ENCODE results near the gene TMOD3.

Gene TMOD3

DNA sequence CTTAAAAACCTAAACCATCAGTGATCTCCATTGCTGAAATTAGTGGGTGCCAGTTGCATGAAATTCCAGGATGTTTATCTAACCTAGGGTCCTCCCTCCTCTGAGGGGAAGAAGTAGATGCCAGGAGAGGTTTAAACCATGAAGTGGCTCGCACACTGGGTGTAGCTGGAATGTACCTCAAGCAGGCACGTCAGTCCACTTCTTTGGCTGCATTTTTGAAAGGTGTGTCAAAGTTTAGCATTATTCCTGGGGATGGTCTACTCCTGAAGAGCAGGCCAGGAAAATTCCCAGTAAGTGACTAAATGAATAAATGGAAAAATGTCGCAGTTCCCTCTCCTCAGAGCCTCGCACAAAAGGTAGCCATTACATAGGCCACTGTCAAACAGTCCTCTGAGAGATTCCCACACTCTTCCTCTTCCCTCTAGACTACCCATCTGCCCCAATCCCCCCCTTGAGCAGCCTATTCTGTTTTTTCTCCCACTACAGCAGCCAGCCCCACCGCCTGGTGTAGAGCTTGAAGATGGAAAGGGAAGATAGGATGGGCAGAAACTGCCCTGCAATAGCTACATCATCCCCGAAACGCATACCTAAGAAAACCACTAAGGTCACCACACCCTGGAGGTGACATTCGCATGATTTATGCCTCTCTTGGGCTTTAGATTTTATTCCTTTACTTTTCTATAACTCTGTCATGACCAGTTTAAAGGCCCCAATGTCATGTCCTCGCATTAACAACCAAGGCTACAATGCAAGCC, 655 bp upstream of the TMOD3 start:
- DNase-seq (ENCODE audit: low read depth) = peak; percentile 56

DNA sequence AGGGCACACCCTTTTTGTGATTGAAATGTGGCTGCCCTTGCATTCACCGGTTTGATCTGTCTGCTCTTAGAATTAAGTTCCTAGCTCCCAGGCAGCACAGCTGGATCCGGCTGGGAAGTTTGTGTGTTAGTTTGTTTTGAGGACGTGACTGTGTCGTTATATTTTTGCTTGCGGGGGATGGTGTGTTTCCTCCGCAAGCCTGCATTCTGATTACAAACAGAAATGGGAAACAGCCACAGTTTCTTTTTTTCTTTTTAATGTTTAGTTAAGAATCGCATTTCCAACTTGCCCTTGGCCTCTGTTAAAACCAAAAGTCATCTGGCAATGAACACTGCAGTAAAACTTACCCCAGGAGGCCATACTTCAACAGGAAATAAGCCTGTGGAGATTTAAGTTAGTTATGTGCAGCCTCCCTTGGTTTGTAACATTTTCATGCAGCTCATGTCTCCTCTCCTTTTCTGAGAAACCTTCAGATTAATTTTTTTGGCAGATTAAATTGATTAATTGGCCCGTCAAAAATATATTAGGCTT, 888 bp downstream of the TMOD3 start:
- peak; percentile 23 for DNase-seq (ENCODE audit: low read depth)

DNA sequence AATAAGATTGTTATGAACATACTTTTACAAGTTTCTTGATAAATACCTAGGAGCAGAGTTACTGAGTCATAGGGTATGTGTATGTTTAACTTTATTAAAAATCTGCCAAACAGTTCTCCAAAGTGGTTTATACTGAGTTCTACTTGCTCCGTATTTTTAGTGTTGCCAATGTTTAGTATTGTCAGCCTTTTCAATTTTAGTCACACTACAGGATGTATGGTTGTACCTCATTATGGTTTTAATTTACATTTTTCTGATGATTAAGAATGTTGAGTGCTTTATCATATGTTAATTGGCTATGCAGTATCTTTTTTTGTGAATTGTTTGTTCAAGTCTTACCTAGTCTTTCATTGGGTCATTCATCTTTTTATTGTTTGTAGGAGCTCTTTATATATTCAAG, 4.3 kb downstream of the TMOD3 start:
- DNase-seq (ENCODE audit: low read depth) = no peak

DNA sequence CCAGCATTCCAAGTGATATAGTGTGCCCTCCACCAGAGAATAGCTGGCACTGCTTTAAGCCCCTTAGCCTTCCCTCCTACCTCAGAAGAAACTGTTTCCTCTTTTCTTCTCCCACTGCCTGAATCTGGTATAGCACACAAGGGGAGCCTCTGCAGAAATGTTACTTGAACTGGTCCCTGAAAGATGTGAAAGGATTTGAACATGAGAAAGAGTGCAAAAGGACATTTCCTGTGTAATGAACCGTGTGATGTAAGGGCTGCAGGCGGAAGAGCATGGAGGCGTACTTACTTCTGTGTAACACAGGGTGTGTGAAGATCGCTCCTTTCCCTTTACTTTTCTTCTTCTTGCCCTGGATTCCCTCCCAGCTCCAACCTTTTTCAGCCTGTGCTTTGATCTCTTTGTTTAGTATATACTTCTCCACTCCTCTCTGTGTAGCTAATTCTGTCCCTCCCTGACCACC, 8.4 kb downstream of the TMOD3 start:
- DNase-seq (ENCODE audit: low read depth) = no peak

DNA sequence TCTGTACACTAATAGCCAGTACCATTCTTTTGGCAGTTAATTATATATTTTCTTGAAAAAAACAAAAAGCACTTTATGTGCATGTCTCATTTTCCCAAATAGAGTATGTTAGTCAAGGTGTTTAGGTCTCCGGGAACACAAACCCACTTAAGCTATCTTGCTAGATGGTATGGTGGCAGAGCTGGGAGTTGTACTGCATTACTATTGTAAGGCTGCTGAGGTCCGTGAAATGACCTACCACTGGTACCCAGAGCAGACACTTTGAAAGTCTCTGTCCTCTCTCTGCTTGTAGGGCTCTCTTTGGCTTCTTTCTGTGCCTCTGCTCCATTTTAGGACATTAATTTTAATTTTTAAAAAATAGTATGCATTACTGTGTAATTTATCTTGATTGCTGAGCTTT, 8.8 kb downstream of the TMOD3 start:
- DNase-seq (ENCODE audit: low read depth) = no peak

DNA sequence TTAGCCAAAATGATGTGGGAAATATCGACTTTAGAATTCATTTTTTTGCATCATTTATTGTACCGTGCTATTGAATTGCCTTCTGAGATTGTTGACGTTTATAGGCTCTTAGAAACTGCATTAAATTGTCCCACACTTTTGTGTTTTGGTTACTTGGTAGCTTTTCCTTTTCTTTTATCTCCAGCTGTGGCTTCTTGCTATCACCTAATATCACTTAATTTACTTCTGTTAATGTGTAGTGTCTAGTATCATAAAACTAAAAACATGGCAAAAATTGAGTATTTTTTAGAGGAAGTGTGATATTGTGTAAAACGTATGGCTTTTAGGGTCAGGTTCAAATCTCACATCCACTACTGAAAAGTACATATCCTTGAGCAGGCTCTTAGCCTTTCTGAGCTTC, 11.2 kb downstream of the TMOD3 start:
- DNase-seq (ENCODE audit: low read depth) = no peak

DNA sequence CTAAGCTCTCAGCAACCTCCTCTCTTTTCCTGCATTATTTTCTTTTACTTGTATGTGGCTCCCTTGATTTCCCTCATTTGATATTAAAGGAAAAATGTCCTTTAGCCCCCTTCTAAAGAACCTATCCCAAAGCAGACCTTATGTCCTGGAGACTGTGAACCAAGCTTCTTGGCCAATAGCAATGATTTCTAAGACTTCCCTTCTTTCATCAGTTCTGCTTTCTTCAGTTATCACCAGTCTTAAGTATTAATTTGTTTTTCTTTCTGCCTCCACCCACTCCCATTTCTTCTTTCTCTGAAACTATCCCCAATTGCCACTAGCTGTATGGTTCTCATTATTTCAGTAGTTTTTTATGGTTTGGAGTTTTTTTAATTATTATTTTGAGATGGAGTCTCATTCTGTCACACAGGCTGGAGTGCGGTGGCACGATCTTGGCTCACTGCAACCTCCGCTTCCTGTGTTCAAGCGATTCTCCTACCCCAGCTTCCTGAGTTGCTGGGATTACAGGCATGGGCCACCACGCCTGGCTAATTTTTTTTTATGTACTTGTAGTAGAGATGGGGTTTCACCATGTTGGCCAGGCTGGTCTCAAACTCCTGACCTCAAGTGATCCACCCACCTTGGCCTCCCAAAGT, 12.1 kb downstream of the TMOD3 start:
- DNase-seq (ENCODE audit: low read depth) = no peak

DNA sequence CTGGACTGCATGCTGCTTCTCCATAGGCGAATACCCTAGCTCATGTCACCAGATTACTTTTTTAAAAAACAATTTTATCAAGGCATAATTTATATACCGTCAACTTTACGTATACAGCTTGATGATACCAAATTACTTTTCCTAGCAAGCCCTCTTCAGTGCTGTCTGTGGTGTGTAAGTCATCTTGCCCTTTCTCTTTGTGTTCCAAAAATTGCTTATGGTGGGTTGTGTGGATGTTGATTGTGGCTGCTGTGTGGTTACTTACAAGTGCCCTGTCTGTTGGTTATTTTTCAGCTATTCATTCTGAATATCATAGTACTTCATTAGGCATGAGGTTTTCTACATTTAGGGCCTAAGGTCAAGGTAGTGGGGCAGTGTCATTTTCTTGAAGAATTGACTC, 12.8 kb downstream of the TMOD3 start:
- DNase-seq (ENCODE audit: low read depth) = no peak

DNA sequence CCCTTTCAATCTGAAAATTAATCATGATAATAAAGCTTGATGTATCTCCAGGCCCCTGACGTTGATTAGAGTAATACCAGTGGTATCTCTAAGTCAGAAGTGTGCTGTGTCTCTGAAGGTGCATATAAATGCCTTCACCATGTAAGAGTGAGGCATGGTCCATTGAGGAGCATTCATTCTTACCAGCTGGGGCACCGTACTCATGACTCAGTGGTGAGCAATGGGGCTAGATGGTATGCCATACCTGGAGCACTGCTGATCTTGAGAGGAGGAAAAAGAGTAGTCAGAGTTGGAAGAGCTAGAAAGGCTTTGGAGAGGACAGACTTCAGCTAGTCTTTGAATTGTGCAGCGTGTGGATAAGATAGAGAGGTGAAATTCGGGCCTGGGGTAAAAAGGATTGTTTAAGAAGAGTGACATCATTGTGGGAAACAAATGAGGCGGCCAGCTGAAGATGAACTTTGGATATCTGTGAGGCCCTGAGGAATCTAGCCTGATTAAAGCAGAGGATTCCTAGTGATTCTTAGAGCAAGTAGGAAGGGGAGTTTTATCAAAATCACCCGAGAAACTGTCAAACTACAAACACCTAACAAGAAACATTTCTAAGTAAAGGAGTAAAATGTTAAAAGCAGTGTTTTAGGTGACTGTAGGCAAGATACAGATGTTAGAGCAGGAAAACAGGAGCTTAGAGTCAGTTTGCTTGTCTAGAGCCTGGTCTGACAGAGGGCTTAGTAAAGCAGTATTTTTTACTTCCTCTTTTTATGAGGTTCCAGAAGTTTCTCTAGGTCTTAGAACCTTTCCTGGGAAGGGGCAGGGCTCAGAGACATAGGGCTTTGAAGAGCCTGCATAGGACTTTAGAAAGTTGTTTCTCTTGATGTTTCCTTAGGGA, 13.6 kb downstream of the TMOD3 start:
- DNase-seq (ENCODE audit: low read depth) = peak; percentile 24

DNA sequence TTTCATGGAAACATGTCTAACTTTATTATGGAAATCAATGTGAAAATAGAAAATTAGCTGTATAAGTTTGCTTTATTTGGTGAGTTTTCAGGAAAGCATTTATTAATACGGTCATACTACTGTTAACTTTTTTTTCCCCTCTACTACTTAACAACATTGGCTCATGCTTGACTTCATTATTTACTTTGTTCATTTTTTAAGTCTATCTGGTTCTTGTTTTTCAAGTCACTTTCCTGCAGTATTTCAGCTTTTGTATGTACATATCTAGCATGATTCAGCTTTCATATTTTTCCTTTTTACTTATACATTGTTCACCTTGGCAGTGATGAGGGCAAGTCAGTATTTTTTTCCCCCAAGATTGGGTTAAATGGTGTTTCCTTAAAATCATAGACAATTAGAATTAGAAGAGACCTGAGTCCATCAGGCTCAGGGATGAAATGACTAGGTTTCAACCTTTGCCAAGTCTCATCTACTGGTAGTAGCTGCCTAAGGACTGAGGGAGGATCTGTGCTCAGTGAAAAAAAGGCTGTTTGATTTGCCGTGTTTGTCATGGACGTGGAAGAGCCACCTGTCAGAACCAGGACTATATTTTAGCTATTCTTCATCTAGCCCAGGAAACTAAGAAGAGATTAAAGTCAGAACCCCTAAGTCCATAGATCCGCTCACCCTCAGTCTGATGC, 15.4 kb downstream of the TMOD3 start:
- DNase-seq (ENCODE audit: low read depth) = no peak

DNA sequence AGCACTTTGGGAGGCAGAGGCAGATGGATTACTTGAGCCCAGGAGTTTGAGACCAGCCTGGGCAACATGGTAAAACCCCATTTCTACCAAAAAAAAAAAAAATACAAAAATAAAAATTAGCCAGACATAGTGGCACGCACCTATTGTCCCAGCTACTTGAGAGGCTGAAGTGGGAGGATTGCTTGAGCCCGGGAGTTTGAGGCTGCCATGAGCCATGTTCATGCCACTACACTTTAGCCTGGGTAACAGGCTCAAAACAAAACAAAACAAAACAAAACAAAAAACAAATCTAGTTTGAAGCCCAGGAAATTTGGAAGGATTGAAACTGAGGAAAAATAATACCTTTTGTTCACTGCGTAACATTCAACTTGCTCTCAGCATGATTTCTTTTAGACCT, 16.6 kb downstream of the TMOD3 start:
- DNase-seq (ENCODE audit: low read depth) = no peak

DNA sequence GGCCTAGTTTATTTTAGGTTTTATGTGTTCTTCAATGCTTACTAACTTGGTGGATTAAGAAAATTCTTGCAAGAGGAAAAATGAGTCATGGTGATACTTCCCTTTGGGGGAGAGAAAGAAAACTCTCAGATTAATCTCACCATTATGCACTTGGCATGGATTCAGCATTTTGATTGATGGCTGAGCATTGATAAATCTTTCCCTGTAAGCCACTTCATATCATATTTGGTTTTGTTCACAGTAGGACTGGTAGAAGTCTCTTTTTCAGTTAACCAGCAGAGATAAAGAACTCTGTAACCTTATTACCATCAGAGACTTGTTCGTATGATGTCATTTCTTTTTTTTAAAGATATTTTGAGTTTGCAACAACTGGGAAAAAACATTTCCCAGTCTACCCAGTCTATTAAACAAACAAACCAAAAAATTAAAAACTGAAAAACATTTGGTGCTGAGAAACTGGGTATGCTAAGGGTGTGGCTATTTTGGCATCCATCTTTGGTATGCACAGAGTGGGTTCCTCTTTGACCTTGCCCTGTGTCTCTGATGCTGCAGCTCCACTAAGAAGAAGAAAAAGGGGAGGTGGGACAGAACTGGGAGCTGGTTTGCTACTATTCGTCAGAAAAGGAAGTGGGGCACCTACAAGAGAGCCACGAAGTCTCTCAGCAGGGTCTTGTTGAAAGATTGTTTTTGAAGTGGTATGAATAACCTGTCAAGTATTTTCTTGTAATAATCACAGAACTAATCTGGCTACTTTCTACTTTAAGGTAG, 17.2 kb downstream of the TMOD3 start:
- DNase-seq (ENCODE audit: low read depth) = peak; percentile 53

DNA sequence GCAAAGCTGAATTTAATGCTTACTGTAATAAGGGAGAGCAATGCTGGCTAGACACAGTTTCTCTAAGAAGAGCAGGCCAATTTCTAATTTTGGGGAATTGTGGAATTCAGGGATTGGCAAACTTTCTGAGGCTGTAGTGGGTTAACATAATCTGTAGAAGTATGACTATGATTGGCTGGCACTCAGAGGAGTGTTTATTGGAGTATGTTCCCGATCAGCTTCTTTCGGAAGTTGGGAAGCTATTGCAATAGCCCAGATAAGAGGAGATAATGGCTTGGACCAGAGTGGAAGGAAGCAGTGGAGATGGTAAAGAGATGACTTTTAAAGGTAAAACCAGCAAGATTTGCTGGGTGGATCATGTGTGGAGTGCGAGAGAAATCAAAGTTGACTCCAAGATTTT, 19.4 kb downstream of the TMOD3 start:
- DNase-seq (ENCODE audit: low read depth) = no peak

DNA sequence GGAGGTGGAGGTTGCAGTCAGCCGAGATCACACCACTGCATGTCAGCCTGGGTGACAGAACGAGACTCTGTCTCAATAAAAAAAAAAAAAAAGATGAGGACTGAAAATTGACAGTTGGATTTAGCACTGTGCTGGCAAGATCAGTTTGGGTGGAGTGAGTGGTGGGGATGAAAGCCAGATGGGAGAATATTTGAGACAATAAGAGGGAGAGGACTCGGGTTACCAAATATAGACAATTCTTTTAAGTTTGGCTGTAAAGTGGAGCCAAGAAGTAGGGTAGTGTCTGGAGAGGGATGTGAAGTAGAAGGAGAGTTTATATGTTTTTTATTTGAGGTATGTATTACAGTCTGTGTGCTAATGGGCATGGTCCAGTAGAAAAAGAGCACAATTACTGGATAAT, 20.4 kb downstream of the TMOD3 start:
- no peak for DNase-seq (ENCODE audit: low read depth)

DNA sequence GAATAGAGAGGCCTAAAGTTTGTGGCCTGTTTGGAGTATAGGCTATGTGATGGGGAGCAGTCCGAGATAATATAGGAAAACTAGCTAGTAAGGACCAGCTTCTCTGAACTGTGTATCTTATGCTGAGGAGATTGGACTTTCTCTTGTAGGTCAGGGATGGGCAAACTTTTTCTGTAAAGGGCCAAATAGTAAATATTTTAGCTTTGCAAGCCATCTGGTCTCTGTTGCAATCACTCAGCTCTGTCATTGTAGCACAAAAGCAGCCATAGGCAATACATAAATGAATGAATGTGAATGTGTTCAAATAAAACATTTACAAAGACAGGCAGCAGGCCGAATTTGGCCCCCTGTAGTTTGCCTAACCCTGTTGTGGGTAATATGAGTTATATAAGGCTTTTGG, 24.5 kb downstream of the TMOD3 start:
- DNase-seq (ENCODE audit: low read depth) = no peak

DNA sequence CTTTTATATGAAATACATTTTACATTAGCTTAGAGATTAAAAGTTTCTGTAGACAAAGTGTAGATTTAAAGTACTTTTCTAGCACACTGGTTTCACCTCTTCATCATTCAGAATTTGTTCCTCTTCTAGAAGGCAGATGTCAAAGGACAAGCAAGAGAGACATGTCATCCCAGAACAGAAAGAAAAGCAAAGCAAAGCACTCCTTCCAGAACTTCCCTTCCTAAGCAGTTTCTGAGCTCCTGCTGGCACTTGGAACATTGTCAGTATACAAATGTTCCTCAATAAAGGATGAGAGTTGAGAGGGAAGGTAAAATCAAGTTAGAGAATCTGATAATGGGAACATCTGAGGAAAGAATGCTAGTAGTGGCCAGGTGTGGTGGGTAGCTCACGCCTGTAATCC, 26.2 kb downstream of the TMOD3 start:
- no peak for DNase-seq (ENCODE audit: low read depth)

DNA sequence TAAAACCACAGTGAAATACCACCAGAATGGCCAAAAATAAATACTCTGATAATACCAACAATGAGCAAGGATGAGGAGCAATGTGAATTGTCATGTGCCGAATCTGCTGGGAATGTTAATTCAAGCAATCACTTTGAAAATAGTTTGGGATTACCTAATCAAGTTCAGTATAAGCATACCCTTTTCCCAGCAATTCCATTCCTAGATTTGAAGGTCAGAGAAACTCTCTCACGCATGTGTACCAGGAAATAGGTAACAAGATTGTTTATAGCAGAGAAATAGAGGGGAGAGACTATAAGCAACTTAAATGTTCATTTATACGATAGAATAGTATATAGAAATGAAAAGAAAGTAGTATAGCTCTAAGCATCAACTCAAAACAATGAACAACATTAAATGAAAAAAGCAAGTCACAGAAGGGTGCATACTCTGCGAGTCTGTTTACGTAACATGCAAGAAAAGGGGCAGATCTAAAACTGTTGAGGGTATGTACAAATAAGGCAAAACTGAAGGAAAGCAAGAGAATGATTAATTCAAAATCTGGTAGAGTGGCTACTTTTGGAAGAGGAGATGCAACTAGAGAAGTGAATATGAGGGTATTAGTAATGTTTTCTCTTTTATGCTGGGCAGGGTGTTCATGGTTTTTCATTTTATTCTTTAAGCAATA, 27.4 kb downstream of the TMOD3 start:
- DNase-seq (ENCODE audit: low read depth) = no peak

DNA sequence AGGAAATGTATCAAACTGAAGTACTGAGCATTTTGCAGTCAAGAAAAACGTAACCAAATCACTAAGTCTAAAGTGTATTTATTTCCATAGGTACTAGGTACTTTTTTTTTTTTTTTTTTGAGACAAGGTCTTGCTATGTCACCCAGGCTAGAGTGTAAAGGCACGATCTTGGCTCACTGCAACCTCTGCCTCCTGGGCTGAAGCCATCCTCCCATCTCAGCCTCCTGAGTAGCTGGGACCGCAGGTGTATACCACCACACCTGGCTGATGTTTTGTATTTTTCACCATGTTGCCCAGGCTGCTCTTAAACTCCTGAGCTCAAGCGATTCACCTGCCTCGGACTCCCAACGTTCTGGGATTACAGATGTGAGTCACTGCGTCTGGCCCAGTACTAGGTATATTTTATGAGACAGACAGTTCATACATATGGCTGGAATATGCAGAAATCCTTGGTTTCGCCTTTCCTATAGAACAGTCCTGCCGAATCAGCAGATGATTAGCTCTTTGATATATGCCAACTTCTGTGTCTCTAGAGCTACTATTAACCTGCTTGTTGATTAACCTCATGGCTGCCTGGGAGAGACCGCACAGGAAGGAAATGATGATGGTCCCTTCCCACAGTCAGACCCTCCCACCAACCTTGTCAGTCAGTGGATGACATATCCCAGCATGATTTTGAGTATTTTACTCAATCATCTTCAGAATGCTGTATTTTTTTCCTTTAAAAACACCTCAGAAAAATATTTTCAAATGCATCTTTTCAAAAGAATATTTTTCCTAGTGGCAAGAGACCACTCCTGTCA, 32.3 kb downstream of the TMOD3 start:
- DNase-seq (ENCODE audit: low read depth) = no peak

DNA sequence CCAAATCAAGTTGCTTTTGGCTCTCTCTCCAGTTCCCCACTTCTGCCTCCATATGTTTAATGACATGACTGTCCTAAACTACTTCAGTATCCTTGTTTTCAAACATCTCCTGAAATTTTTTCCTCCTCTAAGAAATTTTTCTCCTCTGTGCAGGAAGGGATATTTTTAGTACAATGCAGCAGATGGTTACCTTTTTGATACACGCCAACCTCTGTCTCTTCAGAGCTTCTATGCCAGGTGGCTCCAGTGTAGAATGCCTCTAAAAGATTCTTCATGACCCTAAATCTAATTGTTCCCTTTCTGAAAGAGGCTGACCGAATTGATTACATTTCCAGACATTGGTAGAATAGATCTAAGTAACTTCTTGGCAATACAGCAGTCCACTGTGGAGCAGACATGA, 33.7 kb downstream of the TMOD3 start:
- DNase-seq (ENCODE audit: low read depth) = no peak
